HepG2 (cell line): ENCODE data around the gene TBC1D22A.

Experiments used
- CREM ChIP-seq, 2 experiments: sonication (generic) in 1 of 2; formaldehyde crosslinking in 1 of 2; IDR thresholded peaks; 2 replicates each; pipeline versions ENCODE4 v1.4.0 to v1.6.1; 2016 to 2020; ENCODE audit warnings: antibody characterized with exemption in 1 of 2, mild to moderate bottlenecking in 1 of 2, missing genetic modification reagents in 1 of 2
- FOXA3 ChIP-seq: IDR thresholded peaks from 2 replicates; pipeline ENCODE4 v1.6.1; 2016; ENCODE audit warnings: missing genetic modification reagents, missing compliant biosample characterization
- MBNL3 ChIP-seq: fragments of 250-450 bp; sonication (Bioruptor Pico); conservative IDR thresholded peaks from 2 replicates; pipeline ENCODE4 v1.8.0; 2022; ENCODE audit warnings: mild to moderate bottlenecking, inconsistent platforms
- POLR2AphosphoS2 ChIP-seq: IDR thresholded peaks from 2 replicates; pipeline ENCODE4 v1.6.1; 2011; ENCODE audit warnings: low read depth, low read length, improper control_type of control experiment
- POLR2AphosphoS5 ChIP-seq: IDR thresholded peaks from 2 replicates; pipeline ENCODE4 v1.6.1; 2012; ENCODE audit warnings: low read depth, low read length
- ZBTB43 ChIP-seq: sonication (generic); formaldehyde crosslinking; conservative IDR thresholded peaks from 2 replicates; pipeline ENCODE4 v1.4.0; 2020; ENCODE audit warnings: missing genetic modification reagents
- ZNF501 ChIP-seq: sonication (generic); formaldehyde crosslinking; IDR thresholded peaks from 2 replicates; pipeline ENCODE4 v1.5.1; 2020; ENCODE audit warnings: mild to moderate bottlenecking, moderate library complexity, missing genetic modification reagents
- ZSCAN30 ChIP-seq: sonication (generic); formaldehyde crosslinking; IDR thresholded peaks from 2 replicates; pipeline ENCODE4 v1.5.0; 2020; ENCODE audit warnings: mild to moderate bottlenecking, missing genetic modification reagents
- TF ChIP-seq, protein P1 (sequence below): sonication (generic); formaldehyde crosslinking; IDR thresholded peaks from 2 replicates; pipeline ENCODE4 v1.8.0; 2022; ENCODE audit warnings: missing genetic modification reagents, mild to moderate bottlenecking, borderline replicate concordance
- TF ChIP-seq, protein P2 (sequence below): sonication (generic); formaldehyde crosslinking; IDR thresholded peaks from 2 replicates; pipeline ENCODE4 v1.4.0; 2020; ENCODE audit warnings: missing genetic modification reagents

DNA sequence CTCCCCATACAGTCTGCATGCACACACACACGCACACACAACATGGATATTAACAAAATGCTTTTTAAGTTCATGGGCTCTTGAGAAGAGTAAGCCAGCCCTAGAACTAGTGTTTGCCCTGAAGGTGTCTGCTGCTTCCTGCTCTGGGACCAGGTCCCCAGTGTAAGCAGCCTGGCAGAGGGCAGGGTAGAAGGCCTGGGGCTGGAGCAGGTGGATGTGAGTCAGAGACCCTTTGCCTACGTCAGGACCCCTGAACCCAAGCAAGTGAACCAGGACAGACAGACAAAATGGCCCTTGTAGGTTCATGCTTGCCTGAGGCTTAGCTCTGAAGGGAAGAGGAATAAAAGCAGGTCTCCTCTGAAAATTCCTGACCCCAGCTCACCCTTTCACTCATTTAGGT, 357.9 kb downstream of the TBC1D22A start:
- TF ChIP-seq, protein P1, sequence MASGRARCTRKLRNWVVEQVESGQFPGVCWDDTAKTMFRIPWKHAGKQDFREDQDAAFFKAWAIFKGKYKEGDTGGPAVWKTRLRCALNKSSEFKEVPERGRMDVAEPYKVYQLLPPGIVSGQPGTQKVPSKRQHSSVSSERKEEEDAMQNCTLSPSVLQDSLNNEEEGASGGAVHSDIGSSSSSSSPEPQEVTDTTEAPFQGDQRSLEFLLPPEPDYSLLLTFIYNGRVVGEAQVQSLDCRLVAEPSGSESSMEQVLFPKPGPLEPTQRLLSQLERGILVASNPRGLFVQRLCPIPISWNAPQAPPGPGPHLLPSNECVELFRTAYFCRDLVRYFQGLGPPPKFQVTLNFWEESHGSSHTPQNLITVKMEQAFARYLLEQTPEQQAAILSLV: no peak
- no peak for TF ChIP-seq POLR2AphosphoS5
- TF ChIP-seq POLR2AphosphoS2: no peak
- no peak for TF ChIP-seq FOXA3 (CRISPR knock-in tag)
- TF ChIP-seq, protein P2, sequence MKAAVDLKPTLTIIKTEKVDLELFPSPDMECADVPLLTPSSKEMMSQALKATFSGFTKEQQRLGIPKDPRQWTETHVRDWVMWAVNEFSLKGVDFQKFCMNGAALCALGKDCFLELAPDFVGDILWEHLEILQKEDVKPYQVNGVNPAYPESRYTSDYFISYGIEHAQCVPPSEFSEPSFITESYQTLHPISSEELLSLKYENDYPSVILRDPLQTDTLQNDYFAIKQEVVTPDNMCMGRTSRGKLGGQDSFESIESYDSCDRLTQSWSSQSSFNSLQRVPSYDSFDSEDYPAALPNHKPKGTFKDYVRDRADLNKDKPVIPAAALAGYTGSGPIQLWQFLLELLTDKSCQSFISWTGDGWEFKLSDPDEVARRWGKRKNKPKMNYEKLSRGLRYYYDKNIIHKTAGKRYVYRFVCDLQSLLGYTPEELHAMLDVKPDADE (CRISPR knock-in tag): no peak
- TF ChIP-seq MBNL3 (CRISPR knock-in tag): no peak
- no peak for TF ChIP-seq ZBTB43 (CRISPR knock-in tag)
- TF ChIP-seq ZSCAN30 (CRISPR knock-in tag): no peak
- TF ChIP-seq CREM (IDR thresholded peaks at IDR 0.05): no peak
- TF ChIP-seq CREM (CRISPR knock-in tag; IDR thresholded peaks at IDR 0.05): no peak
- TF ChIP-seq ZNF501 (CRISPR knock-in tag): no peak
